GM23338 (cell line): ENCODE results near the gene RNF114. TPM values are rescaled to one million over a fixed set of nuclear protein-coding genes. Genes with fewer than 3 reads are reported as not detected.

ENCODE experiments used
- ATAC-seq: fragments of 200-7000 bp; cut with Tn5 transposase; 3 replicates; pipeline ENCODE4 v1.9.1; 2020
- DNase-seq: peaks from one replicate; pipeline ENCODE4 v3.0.0-alpha.2; 2015; ENCODE audit warnings: low spot score
- H2AFZ ChIP-seq: fragments of 200-600 bp; sonication (generic); 2 replicates; pipeline ENCODE4 v1.8.0; 2016; ENCODE audit warnings: antibody characterized with exemption, mild to moderate bottlenecking, moderate library complexity
- H3F3A ChIP-seq: fragments of 200-600 bp; sonication (generic); replicated peaks from 2 replicates; pipeline ENCODE4 v1.8.0; 2017; ENCODE audit warnings: antibody characterized with exemption, mixed run types, low read depth
- H3K27ac ChIP-seq: fragments of 200-600 bp; sonication (generic); 2 replicates; pipeline ENCODE4 v1.6.1; 2016; ENCODE audit warnings: low read depth
- H3K27me3 ChIP-seq: fragments of 200-600 bp; sonication (generic); 2 replicates; pipeline ENCODE4 v1.8.0; 2016; ENCODE audit warnings: mild to moderate bottlenecking, mixed run types, moderate library complexity; ENCODE audit not compliant: insufficient read depth
- H3K36me3 ChIP-seq: fragments of 200-600 bp; sonication (generic); 2 replicates; pipeline ENCODE4 v1.8.0; 2016; ENCODE audit warnings: mild to moderate bottlenecking; ENCODE audit not compliant: insufficient read depth
- H3K4me1 ChIP-seq: fragments of 200-600 bp; sonication (generic); 2 replicates; pipeline ENCODE4 v1.8.0; 2016; ENCODE audit warnings: mild to moderate bottlenecking, moderate library complexity; ENCODE audit not compliant: insufficient read depth
- H3K4me2 ChIP-seq: fragments of 200-600 bp; sonication (generic); 2 replicates; pipeline ENCODE4 v1.7.1; 2017; ENCODE audit warnings: mixed run types
- H3K4me3 ChIP-seq: fragments of 200-600 bp; sonication (generic); 2 replicates; pipeline ENCODE4 v1.6.1; 2016; ENCODE audit warnings: mixed run types
- H3K79me2 ChIP-seq: fragments of 200-600 bp; sonication (generic); replicated peaks from 2 replicates; pipeline ENCODE4 v1.8.0; 2017; ENCODE audit warnings: mild to moderate bottlenecking; ENCODE audit not compliant: insufficient read depth
- H3K9me2 ChIP-seq: fragments of 200-600 bp; sonication (generic); 2 replicates; pipeline ENCODE4 v1.8.0; 2017; ENCODE audit not compliant: insufficient read depth
- H4K20me1 ChIP-seq: fragments of 200-600 bp; sonication (generic); replicated peaks from 2 replicates; pipeline ENCODE4 v1.8.0; 2017; ENCODE audit warnings: mild to moderate bottlenecking; ENCODE audit not compliant: insufficient read depth
- H3K27ac Mint-ChIP-seq: 2 replicates; pipeline ENCODE4 v1.8.0; 2020; ENCODE audit warnings: inconsistent platforms, mild to moderate bottlenecking, moderate library complexity, mixed read lengths
- H3K27me3 Mint-ChIP-seq: 3 replicates; pipeline ENCODE4 v1.8.0; 2022; ENCODE audit warnings: low read depth, mild to moderate bottlenecking, moderate library complexity, mixed read lengths, inconsistent platforms; ENCODE audit not compliant: insufficient read depth, poor library complexity
- H3K36me3 Mint-ChIP-seq: 3 replicates; pipeline ENCODE4 v1.8.0; 2021; ENCODE audit warnings: low read depth, mild to moderate bottlenecking, inconsistent platforms, moderate library complexity, mixed read lengths
- H3K4me1 Mint-ChIP-seq: 3 replicates; pipeline ENCODE4 v1.8.0; 2020; ENCODE audit warnings: mild to moderate bottlenecking, inconsistent platforms, mixed read lengths
- H3K4me3 Mint-ChIP-seq: 3 replicates; pipeline ENCODE4 v1.8.0; 2021; ENCODE audit warnings: moderate library complexity, mild to moderate bottlenecking, inconsistent platforms, mixed read lengths
- H3K9me3 Mint-ChIP-seq: 3 replicates; pipeline ENCODE4 v1.8.0; 2020; ENCODE audit warnings: moderate library complexity, mild to moderate bottlenecking, inconsistent platforms, mixed read lengths
- CREB1 ChIP-seq: fragments of 250-450 bp; sonication (Bioruptor Pico); IDR thresholded peaks from 2 replicates; pipeline ENCODE4 v1.5.0; 2020; ENCODE audit warnings: low read depth, mild to moderate bottlenecking, moderate library complexity
- EZH2 ChIP-seq: fragments of 200-600 bp; sonication (generic); IDR thresholded peaks from one replicate; pipeline ENCODE4 v1.8.0; 2017; ENCODE audit warnings: antibody characterized with exemption, mild to moderate bottlenecking, low read depth; ENCODE audit not compliant: unreplicated experiment
- EZH2phosphoT487 ChIP-seq: fragments of 200-600 bp; sonication (generic); IDR thresholded peaks from one replicate; pipeline ENCODE4 v1.8.1; 2018; ENCODE audit warnings: antibody characterized with exemption; ENCODE audit not compliant: unreplicated experiment
- JUNB ChIP-seq: IDR thresholded peaks from one replicate; pipeline ENCODE4 v1.6.1; 2016; ENCODE audit warnings: antibody characterized with exemption; ENCODE audit not compliant: unreplicated experiment
- NANOG ChIP-seq: IDR thresholded peaks from 2 replicates; pipeline ENCODE4 v1.6.1; 2016; ENCODE audit warnings: antibody characterized with exemption, borderline replicate concordance
- POLR2AphosphoS5 ChIP-seq: IDR thresholded peaks from 2 replicates; pipeline ENCODE4 v1.6.1; 2016; ENCODE audit warnings: antibody characterized with exemption, low read depth
- STAT1 ChIP-seq: IDR thresholded peaks from one replicate; pipeline ENCODE4 v1.6.1; 2016; ENCODE audit warnings: antibody characterized with exemption; ENCODE audit not compliant: unreplicated experiment
- ZNF114 ChIP-seq: fragments of 250-450 bp; sonication (Bioruptor Pico); IDR thresholded peaks from 2 replicates; pipeline ENCODE4 v1.5.0; 2020; ENCODE audit warnings: mild to moderate bottlenecking, moderate library complexity
- ZNF331 ChIP-seq: fragments of 250-450 bp; sonication (Bioruptor Pico); IDR thresholded peaks from 2 replicates; pipeline ENCODE4 v1.5.0; 2020; ENCODE audit warnings: low read depth, mild to moderate bottlenecking, moderate library complexity
- polyA plus RNA-seq: library from polyadenylated mRNA; unstranded; fragments of >200 nt; fragmentation: Nextera tagmentation; extraction: Ambion mirVana; gene quantifications from 2 replicates; pipeline ENCODE4 v1.2.1, GENCODE V29; 2016
- total RNA-seq: library from RNA; depleted of rRNA; stranded (reverse); fragments of >200 nt; shearing (Covaris generic); gene quantifications from 2 replicates; pipeline ENCODE4 v1.2.3, GENCODE V29; 2014
- TF ChIP-seq, protein P1 (sequence below): fragments of 250-450 bp; sonication (Bioruptor Pico); IDR thresholded peaks from 2 replicates; pipeline ENCODE4 v1.5.0; 2020; ENCODE audit warnings: mild to moderate bottlenecking, moderate library complexity
- TF ChIP-seq, protein P2 (sequence below), 2 experiments: fragments of 200-600 bp in 1 of 2; sonication (generic) in 1 of 2; conservative IDR thresholded peaks; 2 replicates each; pipeline versions ENCODE4 v1.5.1 to v1.6.1; 2016 to 2017; ENCODE audit warnings: antibody characterized with exemption in 2 of 2, low read depth in 2 of 2, mild to moderate bottlenecking in 2 of 2, moderate library complexity in 1 of 2
- TF ChIP-seq, protein P3 (sequence below): IDR thresholded peaks from 2 replicates; pipeline ENCODE4 v1.6.1; 2016; ENCODE audit warnings: antibody characterized with exemption
- TF ChIP-seq, protein P4 (sequence below): IDR thresholded peaks from one replicate; pipeline ENCODE4 v1.6.1; 2018; ENCODE audit warnings: antibody characterized with exemption; ENCODE audit not compliant: unreplicated experiment

The RNF114 gene
- total and polyA plus RNA-seq, 2 experiments from 2014 or later = 155 to 279 TPM

DNA sequence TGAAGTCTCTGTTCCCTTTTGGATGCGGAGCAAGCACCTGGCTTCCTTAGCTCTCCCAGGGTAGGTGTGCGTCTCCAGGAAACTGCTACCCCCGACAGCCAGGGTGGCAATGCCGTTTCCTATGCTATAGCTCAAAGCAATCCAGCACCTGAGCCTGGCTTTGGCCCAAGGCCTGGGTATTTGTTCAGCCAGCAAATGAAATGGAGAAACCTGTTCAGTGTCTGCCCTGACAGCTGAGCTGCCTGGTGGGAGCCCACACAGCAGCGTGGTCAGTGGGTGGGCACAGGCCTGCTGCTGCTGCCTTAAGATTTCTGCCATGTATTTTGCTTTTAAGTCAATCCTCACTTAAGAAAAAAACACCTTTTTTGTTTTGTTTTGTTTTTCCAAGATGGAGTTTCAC lies 34.6 kb upstream of the RNF114 start:
- no peak overlapping the region for H3K4me3 ChIP-seq
- H3K27me3 ChIP-seq = no peaks in the 10 kb centered on the region
- DNase-seq = no peak
- Mint-ChIP-seq H3K27me3 (peaks cover 5% of the 10 kb centered on the region), H3K4me3 (no peak overlapping the region), H3K9me3 (no peaks in the 10 kb centered on the region), H3K27ac (no peak overlapping the region), H3K36me3 (peaks cover 12% of the 10 kb centered on the region), H3K4me1 (no peaks in the 10 kb centered on the region)
- no peak for ATAC-seq
- H3K36me3 ChIP-seq = no peaks in the 10 kb centered on the region; the same call in 1 of the 2 replicates
- no peaks in the 10 kb centered on the region for H3K4me1 ChIP-seq
- no peaks in the 10 kb centered on the region for H3K79me2 ChIP-seq
- TF ChIP-seq, protein P1, sequence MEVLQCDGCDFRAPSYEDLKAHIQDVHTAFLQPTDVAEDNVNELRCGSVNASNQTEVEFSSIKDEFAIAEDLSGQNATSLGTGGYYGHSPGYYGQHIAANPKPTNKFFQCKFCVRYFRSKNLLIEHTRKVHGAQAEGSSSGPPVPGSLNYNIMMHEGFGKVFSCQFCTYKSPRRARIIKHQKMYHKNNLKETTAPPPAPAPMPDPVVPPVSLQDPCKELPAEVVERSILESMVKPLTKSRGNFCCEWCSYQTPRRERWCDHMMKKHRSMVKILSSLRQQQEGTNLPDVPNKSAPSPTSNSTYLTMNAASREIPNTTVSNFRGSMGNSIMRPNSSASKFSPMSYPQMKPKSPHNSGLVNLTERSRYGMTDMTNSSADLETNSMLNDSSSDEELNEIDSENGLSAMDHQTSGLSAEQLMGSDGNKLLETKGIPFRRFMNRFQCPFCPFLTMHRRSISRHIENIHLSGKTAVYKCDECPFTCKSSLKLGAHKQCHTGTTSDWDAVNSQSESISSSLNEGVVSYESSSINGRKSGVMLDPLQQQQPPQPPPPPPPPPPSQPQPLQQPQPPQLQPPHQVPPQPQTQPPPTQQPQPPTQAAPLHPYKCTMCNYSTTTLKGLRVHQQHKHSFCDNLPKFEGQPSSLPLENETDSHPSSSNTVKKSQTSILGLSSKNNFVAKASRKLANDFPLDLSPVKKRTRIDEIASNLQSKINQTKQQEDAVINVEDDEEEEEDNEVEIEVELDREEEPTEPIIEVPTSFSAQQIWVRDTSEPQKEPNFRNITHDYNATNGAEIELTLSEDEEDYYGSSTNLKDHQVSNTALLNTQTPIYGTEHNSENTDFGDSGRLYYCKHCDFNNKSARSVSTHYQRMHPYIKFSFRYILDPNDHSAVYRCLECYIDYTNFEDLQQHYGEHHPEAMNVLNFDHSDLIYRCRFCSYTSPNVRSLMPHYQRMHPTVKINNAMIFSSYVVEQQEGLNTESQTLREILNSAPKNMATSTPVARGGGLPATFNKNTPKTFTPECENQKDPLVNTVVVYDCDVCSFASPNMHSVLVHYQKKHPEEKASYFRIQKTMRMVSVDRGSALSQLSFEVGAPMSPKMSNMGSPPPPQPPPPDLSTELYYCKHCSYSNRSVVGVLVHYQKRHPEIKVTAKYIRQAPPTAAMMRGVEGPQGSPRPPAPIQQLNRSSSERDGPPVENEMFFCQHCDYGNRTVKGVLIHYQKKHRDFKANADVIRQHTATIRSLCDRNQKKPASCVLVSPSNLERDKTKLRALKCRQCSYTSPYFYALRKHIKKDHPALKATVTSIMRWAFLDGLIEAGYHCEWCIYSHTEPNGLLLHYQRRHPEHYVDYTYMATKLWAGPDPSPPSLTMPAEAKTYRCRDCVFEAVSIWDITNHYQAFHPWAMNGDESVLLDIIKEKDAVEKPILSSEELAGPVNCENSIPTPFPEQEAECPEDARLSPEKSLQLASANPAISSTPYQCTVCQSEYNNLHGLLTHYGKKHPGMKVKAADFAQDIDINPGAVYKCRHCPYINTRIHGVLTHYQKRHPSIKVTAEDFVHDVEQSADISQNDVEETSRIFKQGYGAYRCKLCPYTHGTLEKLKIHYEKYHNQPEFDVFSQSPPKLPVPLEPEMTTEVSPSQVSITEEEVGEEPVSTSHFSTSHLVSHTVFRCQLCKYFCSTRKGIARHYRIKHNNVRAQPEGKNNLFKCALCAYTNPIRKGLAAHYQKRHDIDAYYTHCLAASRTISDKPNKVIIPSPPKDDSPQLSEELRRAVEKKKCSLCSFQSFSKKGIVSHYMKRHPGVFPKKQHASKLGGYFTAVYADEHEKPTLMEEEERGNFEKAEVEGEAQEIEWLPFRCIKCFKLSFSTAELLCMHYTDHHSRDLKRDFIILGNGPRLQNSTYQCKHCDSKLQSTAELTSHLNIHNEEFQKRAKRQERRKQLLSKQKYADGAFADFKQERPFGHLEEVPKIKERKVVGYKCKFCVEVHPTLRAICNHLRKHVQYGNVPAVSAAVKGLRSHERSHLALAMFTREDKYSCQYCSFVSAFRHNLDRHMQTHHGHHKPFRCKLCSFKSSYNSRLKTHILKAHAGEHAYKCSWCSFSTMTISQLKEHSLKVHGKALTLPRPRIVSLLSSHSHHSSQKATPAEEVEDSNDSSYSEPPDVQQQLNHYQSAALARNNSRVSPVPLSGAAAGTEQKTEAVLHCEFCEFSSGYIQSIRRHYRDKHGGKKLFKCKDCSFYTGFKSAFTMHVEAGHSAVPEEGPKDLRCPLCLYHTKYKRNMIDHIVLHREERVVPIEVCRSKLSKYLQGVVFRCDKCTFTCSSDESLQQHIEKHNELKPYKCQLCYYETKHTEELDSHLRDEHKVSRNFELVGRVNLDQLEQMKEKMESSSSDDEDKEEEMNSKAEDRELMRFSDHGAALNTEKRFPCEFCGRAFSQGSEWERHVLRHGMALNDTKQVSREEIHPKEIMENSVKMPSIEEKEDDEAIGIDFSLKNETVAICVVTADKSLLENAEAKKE (CRISPR knock-in tag) = no peak
- TF ChIP-seq, protein P2, sequence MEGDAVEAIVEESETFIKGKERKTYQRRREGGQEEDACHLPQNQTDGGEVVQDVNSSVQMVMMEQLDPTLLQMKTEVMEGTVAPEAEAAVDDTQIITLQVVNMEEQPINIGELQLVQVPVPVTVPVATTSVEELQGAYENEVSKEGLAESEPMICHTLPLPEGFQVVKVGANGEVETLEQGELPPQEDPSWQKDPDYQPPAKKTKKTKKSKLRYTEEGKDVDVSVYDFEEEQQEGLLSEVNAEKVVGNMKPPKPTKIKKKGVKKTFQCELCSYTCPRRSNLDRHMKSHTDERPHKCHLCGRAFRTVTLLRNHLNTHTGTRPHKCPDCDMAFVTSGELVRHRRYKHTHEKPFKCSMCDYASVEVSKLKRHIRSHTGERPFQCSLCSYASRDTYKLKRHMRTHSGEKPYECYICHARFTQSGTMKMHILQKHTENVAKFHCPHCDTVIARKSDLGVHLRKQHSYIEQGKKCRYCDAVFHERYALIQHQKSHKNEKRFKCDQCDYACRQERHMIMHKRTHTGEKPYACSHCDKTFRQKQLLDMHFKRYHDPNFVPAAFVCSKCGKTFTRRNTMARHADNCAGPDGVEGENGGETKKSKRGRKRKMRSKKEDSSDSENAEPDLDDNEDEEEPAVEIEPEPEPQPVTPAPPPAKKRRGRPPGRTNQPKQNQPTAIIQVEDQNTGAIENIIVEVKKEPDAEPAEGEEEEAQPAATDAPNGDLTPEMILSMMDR (conservative IDR thresholded peaks at IDR 0.05; ENCODE audit: low read depth in 2 of 2) = no peak
- no peak for TF ChIP-seq ZNF114 (CRISPR knock-in tag)
- TF ChIP-seq JUNB = no peak
- TF ChIP-seq, protein P3, sequence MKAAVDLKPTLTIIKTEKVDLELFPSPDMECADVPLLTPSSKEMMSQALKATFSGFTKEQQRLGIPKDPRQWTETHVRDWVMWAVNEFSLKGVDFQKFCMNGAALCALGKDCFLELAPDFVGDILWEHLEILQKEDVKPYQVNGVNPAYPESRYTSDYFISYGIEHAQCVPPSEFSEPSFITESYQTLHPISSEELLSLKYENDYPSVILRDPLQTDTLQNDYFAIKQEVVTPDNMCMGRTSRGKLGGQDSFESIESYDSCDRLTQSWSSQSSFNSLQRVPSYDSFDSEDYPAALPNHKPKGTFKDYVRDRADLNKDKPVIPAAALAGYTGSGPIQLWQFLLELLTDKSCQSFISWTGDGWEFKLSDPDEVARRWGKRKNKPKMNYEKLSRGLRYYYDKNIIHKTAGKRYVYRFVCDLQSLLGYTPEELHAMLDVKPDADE = no peak
- TF ChIP-seq NANOG = no peak
- no peak for TF ChIP-seq EZH2
- no peak for TF ChIP-seq STAT1
- no peak for TF ChIP-seq ZNF331
- TF ChIP-seq, protein P4, sequence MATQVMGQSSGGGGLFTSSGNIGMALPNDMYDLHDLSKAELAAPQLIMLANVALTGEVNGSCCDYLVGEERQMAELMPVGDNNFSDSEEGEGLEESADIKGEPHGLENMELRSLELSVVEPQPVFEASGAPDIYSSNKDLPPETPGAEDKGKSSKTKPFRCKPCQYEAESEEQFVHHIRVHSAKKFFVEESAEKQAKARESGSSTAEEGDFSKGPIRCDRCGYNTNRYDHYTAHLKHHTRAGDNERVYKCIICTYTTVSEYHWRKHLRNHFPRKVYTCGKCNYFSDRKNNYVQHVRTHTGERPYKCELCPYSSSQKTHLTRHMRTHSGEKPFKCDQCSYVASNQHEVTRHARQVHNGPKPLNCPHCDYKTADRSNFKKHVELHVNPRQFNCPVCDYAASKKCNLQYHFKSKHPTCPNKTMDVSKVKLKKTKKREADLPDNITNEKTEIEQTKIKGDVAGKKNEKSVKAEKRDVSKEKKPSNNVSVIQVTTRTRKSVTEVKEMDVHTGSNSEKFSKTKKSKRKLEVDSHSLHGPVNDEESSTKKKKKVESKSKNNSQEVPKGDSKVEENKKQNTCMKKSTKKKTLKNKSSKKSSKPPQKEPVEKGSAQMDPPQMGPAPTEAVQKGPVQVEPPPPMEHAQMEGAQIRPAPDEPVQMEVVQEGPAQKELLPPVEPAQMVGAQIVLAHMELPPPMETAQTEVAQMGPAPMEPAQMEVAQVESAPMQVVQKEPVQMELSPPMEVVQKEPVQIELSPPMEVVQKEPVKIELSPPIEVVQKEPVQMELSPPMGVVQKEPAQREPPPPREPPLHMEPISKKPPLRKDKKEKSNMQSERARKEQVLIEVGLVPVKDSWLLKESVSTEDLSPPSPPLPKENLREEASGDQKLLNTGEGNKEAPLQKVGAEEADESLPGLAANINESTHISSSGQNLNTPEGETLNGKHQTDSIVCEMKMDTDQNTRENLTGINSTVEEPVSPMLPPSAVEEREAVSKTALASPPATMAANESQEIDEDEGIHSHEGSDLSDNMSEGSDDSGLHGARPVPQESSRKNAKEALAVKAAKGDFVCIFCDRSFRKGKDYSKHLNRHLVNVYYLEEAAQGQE = no peak
- no peak for TF ChIP-seq POLR2AphosphoS5
- TF ChIP-seq CREB1 = no peak
- TF ChIP-seq EZH2phosphoT487 = no peak
- H3K27ac ChIP-seq = no peak overlapping the region
- H2AFZ ChIP-seq = no peak overlapping the region
- H3K4me2 ChIP-seq = no peak overlapping the region
- H3F3A ChIP-seq = no peaks in the 10 kb centered on the region
- no peaks in the 10 kb centered on the region for H3K9me2 ChIP-seq
- H4K20me1 ChIP-seq = peaks cover 4% of the 10 kb centered on the region
